ENCODE data around the gene CDR2. TPM values are rescaled to one million over a fixed set of nuclear protein-coding genes. Genes with fewer than 3 reads are reported as not detected.
A peak's percentile ranks its signal among the peaks of the same experiment; 100 is the strongest.

CDR2 gene
- total and polyA plus RNA-seq, 2 of the 13 experiments (the other 11 are each of a cell fraction or from before 2014, with no cell fraction given): 59.0 to 78.9 TPM

GRCh38 chr16:22370038-22370820, 4.2 kb downstream of the CDR2 start (continued):
- TF ChIP-seq ZNF691 (CRISPR knock-in tag; IDR thresholded peaks at IDR 0.05; ENCODE audit: borderline replicate concordance, low read depth): no peak
- TF ChIP-seq MAF1 (CRISPR knock-in tag; IDR thresholded peaks at IDR 0.05; ENCODE audit: borderline replicate concordance): no peak
- TF ChIP-seq RARA (CRISPR knock-in tag; IDR thresholded peaks at IDR 0.05): no peak
- TF ChIP-seq SIN3B (IDR thresholded peaks at IDR 0.05; ENCODE audit: low read length): no peak
- no peak for TF ChIP-seq KDM5B (CRISPR knock-in tag; IDR thresholded peaks at IDR 0.05; ENCODE audit: borderline replicate concordance)
- TF ChIP-seq ZNF775 (CRISPR knock-in tag; IDR thresholded peaks at IDR 0.05; ENCODE audit: borderline replicate concordance): no peak
- TF ChIP-seq NCOA2 (CRISPR knock-in tag; IDR thresholded peaks at IDR 0.05): 0 out of 2 replicates have a peak, but pooled peaks have one; percentile 9
- peak; percentile 37; the same call in 1 of the 2 replicates for TF ChIP-seq FOXK1 (CRISPR knock-in tag; IDR thresholded peaks at IDR 0.05; ENCODE audit: borderline replicate concordance, low read depth)
- TF ChIP-seq ZNF660 (CRISPR knock-in tag; IDR thresholded peaks at IDR 0.05; ENCODE audit: borderline replicate concordance, low read depth): no peak
- TF ChIP-seq CBFB (CRISPR knock-in tag; IDR thresholded peaks at IDR 0.05): no peak
- no peak for TF ChIP-seq ZC3H4 (CRISPR knock-in tag; IDR thresholded peaks at IDR 0.05; ENCODE audit: borderline replicate concordance)
- 0 out of 2 replicates have a peak, but pooled peaks have one; percentile 8 for TF ChIP-seq MXD4 (CRISPR knock-in tag; IDR thresholded peaks at IDR 0.05)
- no peak for TF ChIP-seq STAT5B (CRISPR knock-in tag; IDR thresholded peaks at IDR 0.05)
- TF ChIP-seq KAT8 (CRISPR knock-in tag; IDR thresholded peaks at IDR 0.05): no peak
- TF ChIP-seq, protein P1, sequence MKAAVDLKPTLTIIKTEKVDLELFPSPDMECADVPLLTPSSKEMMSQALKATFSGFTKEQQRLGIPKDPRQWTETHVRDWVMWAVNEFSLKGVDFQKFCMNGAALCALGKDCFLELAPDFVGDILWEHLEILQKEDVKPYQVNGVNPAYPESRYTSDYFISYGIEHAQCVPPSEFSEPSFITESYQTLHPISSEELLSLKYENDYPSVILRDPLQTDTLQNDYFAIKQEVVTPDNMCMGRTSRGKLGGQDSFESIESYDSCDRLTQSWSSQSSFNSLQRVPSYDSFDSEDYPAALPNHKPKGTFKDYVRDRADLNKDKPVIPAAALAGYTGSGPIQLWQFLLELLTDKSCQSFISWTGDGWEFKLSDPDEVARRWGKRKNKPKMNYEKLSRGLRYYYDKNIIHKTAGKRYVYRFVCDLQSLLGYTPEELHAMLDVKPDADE (CRISPR knock-in tag; IDR thresholded peaks at IDR 0.05): no peak
- TF ChIP-seq ZNF616 (CRISPR knock-in tag; IDR thresholded peaks at IDR 0.05; ENCODE audit: low read depth): no peak
- TF ChIP-seq ZNF225 (CRISPR knock-in tag; IDR thresholded peaks at IDR 0.05): no peak
- TF ChIP-seq ZNF737 (CRISPR knock-in tag; IDR thresholded peaks at IDR 0.05; ENCODE audit: borderline replicate concordance): no peak
- TF ChIP-seq NFKBIZ (CRISPR knock-in tag; IDR thresholded peaks at IDR 0.05): no peak
- no peak for TF ChIP-seq TRIM22 (IDR thresholded peaks at IDR 0.05)
- no peak for TF ChIP-seq HOXA9 (CRISPR knock-in tag; IDR thresholded peaks at IDR 0.05; ENCODE audit: borderline replicate concordance)
- TF ChIP-seq DNMT3B (CRISPR knock-in tag; conservative IDR thresholded peaks at IDR 0.05): 0 out of 2 replicates have a peak, but pooled peaks have one; percentile 27
- TF ChIP-seq HNRNPUL1 (IDR thresholded peaks at IDR 0.05; ENCODE audit: low read depth, low read length): no peak
- TF ChIP-seq ZFP36L2 (CRISPR knock-in tag; IDR thresholded peaks at IDR 0.05): no peak
- TF ChIP-seq ZNF20 (CRISPR knock-in tag; IDR thresholded peaks at IDR 0.05): no peak
- 0 out of 2 replicates have a peak, but pooled peaks have one; percentile 43 for TF ChIP-seq NKX3-1 (CRISPR knock-in tag; IDR thresholded peaks at IDR 0.05)
- TF ChIP-seq SMAD9 (CRISPR knock-in tag; IDR thresholded peaks at IDR 0.05): no peak
- TF ChIP-seq NFKB2 (CRISPR knock-in tag; IDR thresholded peaks at IDR 0.05; ENCODE audit: borderline replicate concordance): no peak
- TF ChIP-seq MAFF (IDR thresholded peaks at IDR 0.05; ENCODE audit: low read depth, low read length): peak; percentile 61
- no peak for TF ChIP-seq WIZ (CRISPR knock-in tag; IDR thresholded peaks at IDR 0.05)

All from HepG2 (cell line).